T-helper 22 cell (primary cell): ENCODE data around the gene ZNF280B.
"Not testable (repeated sequence)": the region's sequence is repeated elsewhere in the genome, so short reads cannot be mapped to it uniquely, and the experiment has no call there.

Source experiments
- DNase-seq: peaks from one replicate; pipeline ENCODE4 v3.0.0-alpha.2; 2020; ENCODE audit warnings: low read depth

The ZNF280B gene

GRCh38 chr22:22507743-22508273, 734 bp downstream of the ZNF280B start:
- DNase-seq, result no peak

- DNase-seq, result no peak
Measured at GRCh38 chr22:22506736-22507135, 1.8 kb downstream of the ZNF280B start.

- no peak for DNase-seq
Measured at GRCh38 chr22:22498267-22498666, 10.3 kb downstream of the ZNF280B start.

- DNase-seq, result not testable (repeated sequence)
Measured at GRCh38 chr22:22491589-22491988, 17.0 kb downstream of the ZNF280B start.

- no peak for DNase-seq
Measured at GRCh38 chr22:22488736-22489135, 19.8 kb downstream of the ZNF280B start.

- no peak for DNase-seq
Measured at GRCh38 chr22:22487869-22488597, 20.5 kb downstream of the ZNF280B start.

- no peak for DNase-seq
Measured at GRCh38 chr22:22487059-22487458, 21.5 kb downstream of the ZNF280B start.

- no peak for DNase-seq
Measured at GRCh38 chr22:22486132-22486899, 22.2 kb downstream of the ZNF280B start.

- no peak for DNase-seq
Measured at GRCh38 chr22:22485524-22485923, 23.0 kb downstream of the ZNF280B start.

- no peak for DNase-seq
Measured at GRCh38 chr22:22484023-22484422, 24.5 kb downstream of the ZNF280B start.

GRCh38 chr22:22480940-22481339, 27.6 kb downstream of the ZNF280B start:
- DNase-seq, result no peak

- no peak for DNase-seq
Measured at GRCh38 chr22:22479999-22480532, 28.5 kb downstream of the ZNF280B start.

- no peak for DNase-seq
Measured at GRCh38 chr22:22479116-22479515, 29.4 kb downstream of the ZNF280B start.

GRCh38 chr22:22478470-22478869, 30.1 kb downstream of the ZNF280B start:
- DNase-seq, result no peak

- DNase-seq, result no peak
Measured at GRCh38 chr22:22474733-22475132, 33.8 kb downstream of the ZNF280B start.

GRCh38 chr22:22471104-22471503, 37.4 kb downstream of the ZNF280B start:
- not testable (repeated sequence) for DNase-seq

- DNase-seq, result no peak
Measured at GRCh38 chr22:22469527-22469926, 39.0 kb downstream of the ZNF280B start.

- DNase-seq, result not testable (repeated sequence)
Measured at GRCh38 chr22:22468794-22469469, 39.6 kb downstream of the ZNF280B start.

GRCh38 chr22:22467112-22467511, 41.4 kb downstream of the ZNF280B start:
- DNase-seq, result no peak

- DNase-seq, result no peak
Measured at GRCh38 chr22:22465782-22466181, 42.8 kb downstream of the ZNF280B start.

- DNase-seq, result no peak
Measured at GRCh38 chr22:22465094-22465602, 43.4 kb downstream of the ZNF280B start.

GRCh38 chr22:22464541-22465054, 43.9 kb downstream of the ZNF280B start:
- DNase-seq, result no peak
